Stimulated activated CD8-positive, alpha-beta memory T cell treated with anti-CD3 and anti-CD28 coated beads, Interleukin-4, amount 100 ng/mL, for 1 hour (primary cell): ENCODE results near the gene PARP8.
"Not testable (repeated sequence)": the region's sequence is repeated elsewhere in the genome, so short reads cannot be mapped to it uniquely, and the experiment has no call there.

Experiments used
- DNase-seq, 2 donors: peaks; one replicate each; pipeline ENCODE4 v3.0.0-alpha.2; 2020; ENCODE audit warnings: low read depth in 2 of 2, low spot score in 1 of 2

PARP8 gene

DNA sequence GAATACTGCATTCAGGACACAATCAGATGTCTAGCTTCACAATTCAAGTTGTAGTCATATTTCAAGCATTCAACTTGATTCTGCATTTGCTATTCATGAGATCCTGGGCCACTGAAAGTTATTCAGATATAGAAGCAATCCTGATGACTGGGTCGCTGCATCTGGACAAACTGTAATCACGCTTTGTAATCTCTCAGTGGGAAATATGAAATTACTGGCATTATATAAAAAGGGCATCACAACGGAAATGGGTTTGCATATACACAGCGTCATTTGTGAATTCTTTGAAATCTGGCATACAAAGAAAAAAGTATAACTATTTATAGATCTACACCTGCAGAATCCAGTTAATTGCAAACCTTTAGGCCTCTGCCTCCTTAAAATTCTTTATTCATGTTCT, 102.2 kb downstream of the PARP8 start:
- no peak for DNase-seq

DNA sequence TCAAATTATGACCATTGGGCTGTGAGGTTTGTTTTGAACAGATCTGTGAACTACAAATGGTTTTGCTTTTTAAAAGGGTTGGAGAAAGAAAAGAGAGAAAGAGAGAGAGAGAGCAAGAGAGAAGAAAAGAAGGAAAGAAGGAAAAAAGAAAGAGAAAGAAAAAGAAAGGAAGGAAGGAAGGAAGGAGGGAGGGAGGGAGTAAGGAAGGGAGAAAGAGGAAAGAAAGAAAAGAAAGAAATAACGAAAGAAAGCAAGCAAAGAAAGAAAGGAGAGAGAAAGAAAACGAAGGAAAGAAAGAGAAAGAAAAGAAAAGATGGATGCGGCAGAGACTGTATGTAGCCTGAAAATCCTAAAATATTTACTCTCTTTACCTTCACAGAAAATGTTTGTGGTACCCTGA, 104.0 kb downstream of the PARP8 start:
- DNase-seq, result no peak

DNA sequence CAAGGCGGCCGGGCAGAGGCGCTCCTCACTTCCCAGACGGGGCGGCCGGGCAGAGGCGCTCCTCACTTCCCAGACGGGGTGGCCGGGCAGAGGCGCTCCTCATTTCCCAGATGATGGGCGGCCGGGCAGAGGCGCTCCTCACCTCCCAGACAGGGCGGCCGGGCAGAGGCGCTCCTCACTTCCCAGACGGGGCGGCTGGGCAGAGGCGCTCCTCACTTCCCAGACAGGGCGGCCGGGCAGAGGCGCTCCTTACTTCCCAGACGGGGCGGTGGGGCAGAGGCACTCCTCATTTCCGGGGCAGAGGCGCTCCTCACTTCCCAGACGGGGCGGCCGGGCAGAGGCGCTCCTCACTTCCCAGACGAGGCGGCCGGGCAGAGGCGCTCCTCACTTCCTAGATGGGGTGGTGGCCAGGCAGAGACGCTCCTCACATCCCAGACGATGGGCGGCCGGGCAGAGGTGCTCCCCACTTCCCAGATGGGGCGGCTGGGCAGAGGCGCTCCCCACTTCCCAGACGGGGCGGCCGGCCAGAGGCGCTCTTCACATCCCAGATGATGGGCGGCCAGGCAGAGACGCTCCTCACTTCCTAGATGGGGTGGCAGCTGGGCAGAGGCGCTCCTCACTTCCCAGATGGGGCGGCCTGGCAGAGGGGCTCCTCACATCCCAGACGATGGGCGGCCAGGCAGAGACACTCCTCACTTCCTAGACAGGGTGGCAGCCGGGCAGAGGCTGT, 108.2 kb downstream of the PARP8 start:
- DNase-seq, result not testable (repeated sequence)

DNA sequence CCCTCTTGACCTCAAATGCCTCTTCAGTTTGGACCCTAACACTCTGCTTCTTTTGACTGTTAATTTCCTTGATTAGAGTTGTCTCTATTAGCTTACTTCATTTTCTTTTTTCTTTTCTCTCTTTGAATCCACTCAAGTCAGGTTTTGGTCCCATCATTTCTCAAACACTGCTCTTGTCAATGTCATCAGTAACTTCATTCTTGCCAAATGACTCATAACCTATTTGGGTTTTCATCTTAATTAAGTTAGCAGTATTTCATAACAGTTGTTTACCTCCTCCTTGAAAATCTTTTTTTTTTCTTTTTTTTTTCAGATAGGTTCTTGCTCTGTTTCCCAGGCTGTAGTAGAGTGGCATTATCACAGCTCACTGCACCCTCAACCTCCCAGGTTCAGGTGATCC, 119.6 kb downstream of the PARP8 start:
- DNase-seq, result no peak

DNA sequence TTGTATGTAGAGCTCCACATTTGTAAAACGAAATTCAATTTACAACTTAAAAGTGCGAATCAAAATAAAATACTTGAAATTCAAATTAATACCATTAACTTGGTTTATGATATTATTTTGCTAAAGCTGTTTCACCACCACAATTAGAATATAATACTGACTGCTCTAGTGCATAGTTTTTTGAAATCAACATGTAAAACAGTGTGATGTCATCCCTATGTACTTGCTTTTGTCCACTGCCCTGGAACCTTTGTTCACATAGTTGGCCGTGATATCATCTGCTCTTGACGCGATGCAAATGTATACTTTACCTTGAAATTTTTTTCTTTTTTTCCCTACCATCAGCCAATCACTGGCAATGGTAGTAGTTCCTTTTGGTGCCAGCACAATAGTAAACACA, 125.4 kb downstream of the PARP8 start:
- no peak for DNase-seq

DNA sequence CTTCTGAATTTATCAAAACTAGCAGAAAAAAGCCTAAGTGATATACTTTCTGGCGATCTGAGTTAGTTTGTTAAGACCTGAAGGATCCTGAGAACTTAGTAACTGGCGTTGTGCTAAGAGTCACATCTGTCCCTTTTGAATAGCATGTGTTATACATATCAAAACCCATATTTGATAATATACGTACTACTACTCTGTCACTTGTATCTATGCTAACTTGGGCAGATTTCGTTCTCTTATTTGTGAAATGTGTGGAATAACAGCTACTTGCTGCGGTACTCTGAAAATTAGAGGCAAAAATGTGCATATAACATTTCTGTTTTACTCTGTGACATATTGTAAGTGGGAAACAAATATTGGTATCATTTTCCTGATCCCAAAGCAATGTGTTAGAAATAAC, 126.4 kb downstream of the PARP8 start:
- DNase-seq, result no peak

DNA sequence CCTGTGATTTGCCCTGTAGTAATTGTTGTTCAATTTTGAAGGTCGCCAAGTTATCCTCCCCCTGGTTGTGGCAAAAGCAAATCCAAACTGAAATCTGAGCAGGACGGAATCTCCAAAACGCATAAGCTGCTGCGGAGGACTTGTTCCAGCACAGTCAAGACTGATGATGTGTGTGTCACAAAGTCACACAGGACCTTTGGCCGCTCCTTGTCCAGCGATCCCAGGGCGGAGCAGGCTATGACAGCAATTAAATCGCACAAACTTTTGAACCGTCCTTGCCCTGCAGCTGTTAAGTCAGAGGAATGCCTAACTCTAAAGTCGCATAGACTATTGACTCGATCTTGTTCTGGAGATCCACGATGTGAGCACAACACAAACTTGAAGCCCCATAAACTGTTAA, 128.4 kb downstream of the PARP8 start:
- DNase-seq, result no peak

DNA sequence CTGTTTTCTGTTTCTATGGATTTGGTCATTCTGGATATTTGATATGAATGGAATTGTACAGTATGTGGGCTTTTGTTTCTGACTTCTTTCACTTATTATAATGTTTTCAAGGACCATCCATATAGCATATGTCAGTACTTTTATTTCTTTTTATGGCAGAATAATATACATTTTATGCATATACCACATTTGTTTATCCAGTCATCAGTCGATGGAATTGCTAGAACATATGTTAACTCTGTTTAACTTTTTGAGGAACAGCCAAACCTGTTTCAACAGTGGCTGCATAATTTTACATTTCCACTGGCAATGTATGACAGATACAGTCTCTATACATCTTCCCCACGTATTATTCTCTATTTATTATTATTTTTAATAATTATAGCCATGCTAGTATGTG, 131.6 kb downstream of the PARP8 start:
- DNase-seq, result no peak

DNA sequence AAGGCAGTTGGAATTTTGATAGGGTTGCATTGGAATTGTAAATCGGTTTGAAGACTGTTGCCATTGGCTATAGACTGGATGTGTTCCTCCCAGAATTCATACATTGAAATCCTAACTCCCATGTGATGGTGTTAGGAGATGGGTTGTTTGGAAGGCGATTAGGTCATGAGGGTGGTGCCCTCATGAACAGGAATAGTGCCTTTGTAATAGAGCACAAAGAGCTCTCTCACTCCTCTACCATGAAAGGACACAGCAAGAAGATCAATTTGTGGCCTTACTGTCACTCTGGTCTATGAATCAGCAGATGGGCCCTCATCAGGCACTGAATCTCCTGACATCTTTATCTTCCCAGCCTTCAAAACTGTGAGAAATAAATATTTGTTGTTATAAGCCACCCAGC, 133.2 kb downstream of the PARP8 start:
- DNase-seq, result no peak

DNA sequence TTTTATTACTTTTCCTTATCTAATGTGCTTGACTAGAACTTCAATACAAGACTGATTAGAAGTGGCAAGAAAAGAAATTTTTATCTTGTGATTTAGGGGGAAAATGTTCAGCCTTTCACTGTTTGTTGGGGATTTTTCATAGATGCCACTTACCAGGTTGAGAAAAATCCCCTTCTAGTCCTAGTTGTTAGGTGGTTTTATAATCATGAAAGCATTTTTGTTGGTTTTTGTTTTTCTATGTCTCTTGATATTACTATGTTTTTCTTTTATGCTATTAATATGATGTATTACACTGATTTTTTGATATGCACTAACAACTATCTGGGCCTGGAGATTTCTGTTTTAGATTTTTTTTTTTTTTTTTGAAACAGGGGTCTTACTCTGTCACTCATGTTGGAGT, 134.0 kb downstream of the PARP8 start:
- no peak for DNase-seq

DNA sequence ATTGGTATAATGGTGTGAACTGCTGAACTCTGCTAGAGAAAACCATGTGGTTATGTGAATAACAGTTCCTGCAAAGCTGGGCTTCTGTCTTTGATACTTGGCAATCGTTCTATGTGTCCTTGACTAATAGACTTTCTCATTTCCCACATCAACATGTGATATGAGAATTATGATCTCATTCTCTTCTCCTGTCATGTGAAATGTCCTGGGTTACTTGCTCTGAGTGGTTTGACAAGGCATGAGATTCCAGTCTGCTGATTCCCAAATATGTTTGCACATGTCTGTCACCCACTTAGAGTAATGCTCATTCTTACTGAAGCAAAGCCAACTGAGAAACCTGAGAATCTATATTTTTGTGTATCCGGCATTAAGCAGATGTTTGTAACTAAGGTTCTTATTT, 141.2 kb downstream of the PARP8 start:
- no peak for DNase-seq

DNA sequence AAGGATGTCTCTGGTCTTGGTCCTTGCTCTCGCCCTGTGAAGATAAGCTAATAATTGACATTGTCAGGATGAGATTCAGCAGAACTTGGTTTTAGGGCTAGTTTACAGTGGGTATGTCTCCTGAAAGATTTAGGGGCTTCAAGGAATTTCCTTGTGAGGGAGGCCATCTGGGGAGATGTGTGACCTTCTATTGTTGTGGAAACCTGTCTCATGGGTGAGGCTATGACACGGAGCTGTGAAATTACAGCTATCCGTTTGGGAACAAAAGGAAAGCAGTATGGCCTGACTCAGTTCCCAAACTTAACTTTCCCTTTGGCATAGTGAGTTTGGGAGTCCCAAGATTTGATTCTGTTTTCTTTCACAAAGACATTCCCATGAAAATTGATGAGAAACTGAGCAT, 142.0 kb downstream of the PARP8 start:
- DNase-seq, result no peak

DNA sequence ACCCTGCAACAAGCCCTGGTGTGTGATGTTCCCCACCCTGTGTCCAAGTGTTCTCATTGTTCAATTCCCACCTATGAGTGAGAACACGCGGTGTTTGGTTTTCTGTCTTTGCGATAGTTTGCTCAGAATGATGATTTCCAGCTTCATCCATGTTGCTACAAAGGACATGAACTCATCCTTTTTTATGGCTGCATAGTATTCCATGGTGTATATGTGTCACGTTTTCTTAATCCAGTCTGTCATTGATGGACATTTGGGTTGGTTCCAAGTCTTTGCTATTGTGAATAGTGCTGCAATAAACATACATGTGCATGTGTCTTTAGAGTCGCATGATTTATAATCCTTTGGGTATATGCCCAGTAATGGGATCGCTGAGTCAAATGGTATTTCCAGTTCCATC, 145.3 kb downstream of the PARP8 start:
- DNase-seq, result not testable (repeated sequence)

DNA sequence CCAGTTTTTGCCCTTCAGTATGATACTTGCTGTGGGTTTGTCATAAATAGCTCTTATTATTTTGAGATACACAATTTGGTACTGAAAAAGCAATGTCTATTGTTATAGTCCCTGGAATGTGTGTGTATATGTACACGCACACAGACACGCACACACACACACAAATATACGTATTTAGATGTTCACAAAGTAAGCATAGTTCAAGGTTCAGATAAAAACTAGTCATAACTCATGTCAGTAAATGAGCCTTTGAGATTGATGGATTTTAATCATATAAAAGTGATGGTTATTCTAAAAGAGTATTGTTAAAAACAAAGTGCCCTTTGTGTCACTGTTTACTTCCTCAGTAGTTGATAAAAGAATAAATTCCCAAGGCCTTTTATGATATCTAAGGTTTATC, 147.3 kb downstream of the PARP8 start:
- no peak for DNase-seq

DNA sequence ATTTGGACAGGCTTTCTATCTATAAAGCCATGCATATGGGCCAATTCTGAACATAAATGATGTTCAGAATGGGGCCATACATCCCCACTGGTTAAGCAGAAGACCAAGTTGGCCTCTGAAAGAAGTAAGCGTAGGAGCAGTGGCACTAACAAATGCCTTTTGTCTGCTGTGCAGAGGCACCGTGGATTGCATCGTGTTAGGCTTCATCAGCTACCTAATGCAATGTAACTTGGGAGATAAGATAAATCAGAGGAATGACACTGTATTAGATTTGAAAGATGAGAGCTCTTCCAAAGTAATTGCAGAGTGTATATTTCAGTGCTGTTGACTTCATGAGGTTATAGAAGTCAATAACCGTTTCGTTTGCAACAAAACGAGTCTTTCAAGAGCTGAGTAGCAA, 148.1 kb downstream of the PARP8 start:
- no peak for DNase-seq

DNA sequence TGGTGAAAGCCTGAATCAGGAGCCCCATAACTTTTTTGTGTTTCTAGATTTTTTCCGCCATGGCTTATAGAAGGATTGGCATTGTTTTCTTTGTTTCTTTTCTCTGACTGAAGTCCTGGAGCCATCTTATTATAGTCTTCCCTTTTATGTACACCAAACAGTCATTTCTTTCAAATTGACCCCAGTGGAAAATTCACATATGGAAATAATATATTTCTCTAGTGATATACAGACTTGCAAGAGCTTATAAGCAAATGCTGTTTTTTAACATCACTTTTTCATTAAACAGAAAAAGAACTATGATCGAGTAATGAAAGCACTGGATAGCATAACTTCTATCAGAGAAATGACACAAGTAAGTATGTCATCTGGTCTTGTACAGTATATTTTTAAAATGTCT, 155.6 kb downstream of the PARP8 start:
- DNase-seq, result no peak

DNA sequence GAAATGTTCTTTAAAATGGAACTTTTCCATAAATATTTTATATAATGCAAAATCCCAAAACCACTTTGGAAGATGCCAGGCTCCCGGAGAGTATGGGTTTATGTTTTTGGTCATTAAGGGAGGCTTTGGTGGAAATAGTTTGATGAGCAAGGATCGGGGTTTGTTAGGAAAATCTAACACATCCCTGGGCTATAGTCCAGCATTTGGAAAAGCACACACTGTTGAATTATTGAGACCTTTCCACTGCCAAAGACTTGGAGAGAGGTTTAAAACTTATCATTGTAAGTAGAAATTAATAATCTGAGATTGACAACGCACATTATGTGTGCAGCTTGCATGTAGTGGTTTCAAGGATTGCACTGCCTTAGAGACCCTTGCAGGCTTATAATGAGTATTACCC, 156.3 kb downstream of the PARP8 start:
- no peak for DNase-seq

DNA sequence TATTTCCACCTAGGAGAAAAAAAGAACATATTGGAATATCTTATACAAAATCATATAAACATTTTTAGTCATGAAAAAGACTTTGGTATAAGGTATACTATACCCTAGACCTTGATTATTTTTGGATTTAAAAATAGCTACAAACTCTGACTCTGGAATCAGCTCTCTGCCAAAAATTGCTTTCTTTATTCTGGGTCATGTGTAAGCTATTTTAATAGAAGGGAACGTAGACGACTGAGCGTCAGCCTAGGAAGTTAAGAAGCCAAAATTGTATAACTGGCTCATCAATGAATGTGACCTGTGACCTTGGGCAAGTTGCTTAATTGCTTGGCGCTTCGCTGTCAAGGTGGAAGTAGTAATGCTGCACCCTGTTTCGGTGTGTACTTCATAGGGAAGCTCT, 157.1 kb downstream of the PARP8 start:
- no peak for DNase-seq

DNA sequence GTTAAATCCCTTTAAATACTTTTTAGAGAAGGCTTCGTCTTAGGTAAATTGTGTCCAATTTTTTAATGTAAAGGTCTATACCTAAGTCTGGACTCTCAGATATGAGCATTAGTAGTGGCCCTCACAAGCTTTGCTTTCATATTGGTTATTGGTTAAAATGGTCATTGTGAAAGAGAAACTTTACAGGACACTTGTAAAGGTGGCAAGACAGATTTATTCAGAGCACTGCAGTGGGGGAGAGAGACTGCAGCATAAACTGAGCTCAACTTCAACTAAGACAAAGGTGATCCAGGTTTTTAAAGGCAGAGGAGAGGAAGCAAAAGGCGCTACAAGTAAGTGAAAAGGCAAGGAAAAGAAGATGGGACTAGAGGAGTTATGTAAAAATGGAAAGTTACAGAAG, 157.7 kb downstream of the PARP8 start:
- no peak for DNase-seq

DNA sequence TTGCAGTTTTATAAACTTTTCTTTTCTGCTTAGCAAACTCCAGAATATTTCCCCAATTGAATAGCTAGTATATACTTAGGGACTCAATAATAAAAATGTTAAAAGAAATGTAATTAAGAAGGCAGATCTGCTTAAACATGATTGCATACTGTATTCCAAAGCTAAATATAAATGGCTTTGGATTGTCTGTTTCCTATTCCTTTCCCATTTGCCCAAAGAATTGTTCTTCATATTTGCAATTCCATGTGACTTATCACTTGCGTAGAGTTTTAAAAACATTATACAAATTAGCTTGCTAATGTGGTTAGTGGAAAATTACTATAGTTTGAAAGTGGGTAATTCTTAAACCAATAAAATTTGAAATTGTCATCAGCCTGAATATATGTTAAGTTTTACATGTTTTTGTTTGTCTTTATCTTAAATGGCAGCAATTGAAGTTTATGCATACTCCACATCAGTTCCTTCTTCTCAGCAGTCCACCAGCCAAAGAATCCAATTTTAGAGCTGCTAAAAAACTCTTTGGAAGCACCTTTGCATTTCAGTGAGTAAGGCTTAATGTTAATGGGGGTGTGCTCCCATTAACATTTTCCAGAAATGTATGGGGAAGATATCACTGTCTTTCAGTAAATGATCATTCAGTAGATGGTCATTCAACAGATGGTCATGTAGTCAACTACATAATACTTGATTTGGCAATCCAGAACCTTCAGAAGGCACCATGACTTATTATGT, 161.2 kb downstream of the PARP8 start:
- no peak for DNase-seq

DNA sequence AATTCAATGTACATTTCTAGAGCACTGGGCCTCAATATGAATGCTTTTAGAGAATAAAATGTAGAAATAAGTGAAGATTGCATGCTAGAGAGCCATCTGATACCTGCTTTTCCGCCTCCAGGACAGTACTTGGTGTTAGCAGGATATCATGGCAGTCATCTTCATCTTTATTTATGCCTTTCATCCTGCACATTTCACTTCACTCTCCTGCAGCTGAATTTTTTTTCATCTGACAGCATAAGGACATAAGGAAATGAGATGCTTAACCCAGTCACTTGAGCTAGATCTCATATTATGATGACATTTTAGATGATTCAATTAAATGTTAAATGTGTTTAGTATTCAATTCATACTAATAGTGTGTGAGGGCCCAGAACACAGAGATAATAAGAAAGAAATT, 162.6 kb downstream of the PARP8 start:
- no peak for DNase-seq

DNA sequence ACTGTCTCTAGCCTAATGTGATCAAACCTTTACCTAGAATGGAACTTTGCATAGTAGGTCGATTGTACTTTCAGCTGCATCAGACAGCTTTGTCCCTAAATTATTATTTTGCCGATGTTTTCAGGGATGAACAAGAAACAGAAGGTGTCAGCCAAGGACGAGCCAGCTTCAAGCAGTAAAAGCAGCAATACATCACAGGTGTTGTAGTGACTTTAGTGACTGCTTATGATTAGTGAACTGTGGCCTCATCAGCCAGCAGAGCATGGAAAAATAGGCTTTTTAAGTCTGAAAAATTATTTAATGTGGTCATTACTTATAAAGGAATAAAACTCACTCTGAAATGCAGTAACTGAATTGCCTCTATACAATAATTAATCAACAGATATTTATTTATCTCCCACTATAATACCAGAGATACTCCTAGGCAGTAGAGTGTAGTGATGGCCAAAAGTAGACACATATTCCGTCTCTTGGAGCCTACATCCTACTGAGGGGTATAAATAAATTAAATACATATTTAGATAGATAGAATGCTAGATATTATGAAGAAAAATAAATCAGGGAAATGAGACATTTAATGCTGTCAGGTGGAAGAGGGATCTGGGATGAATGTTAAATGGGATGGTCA, 166.3 kb downstream of the PARP8 start:
- DNase-seq, result no peak

DNA sequence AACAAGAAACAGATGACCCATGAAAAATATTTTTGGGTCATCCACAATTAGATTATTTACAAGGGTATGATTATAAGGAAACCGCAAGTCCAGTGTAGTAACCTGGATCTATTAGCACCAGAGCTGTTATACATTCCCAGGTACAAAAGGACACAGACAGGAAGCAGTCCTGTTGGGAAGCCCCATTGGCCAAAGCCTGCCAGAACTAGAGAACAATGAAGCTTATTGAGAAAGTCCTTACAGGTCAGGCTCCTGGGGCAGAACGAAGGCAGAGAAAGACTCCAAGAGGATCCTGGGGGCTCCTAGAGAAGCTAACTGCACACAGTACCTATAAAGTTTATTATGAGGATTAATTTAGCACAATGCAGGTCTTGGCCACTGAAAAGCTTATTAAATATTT, 169.9 kb downstream of the PARP8 start:
- DNase-seq, result no peak
